NCI-H1417 (cell line): Measurements from ENCODE around the gene RNF151.
"Not testable (repeated sequence)": the region's sequence is repeated elsewhere in the genome, so short reads cannot be mapped to it uniquely, and the experiment has no call there.

Experiments
- DNase-seq, 3 experiments: peaks; one replicate each; lab custom pipeline; 2025; lab: John Stamatoyannopoulos, UW

The RNF151 gene

GRCh38 chr16:2007081-2007836, 40.6 kb downstream of the RNF151 start:
- no peak for DNase-seq

- DNase-seq: no peak
These were observed 41.4 kb downstream of the RNF151 start for GRCh38 chr16:2008009-2008526.

- peak in 2 of 3 experiments; percentile 31 to 38 for DNase-seq
These were observed 42.0 kb downstream of the RNF151 start for GRCh38 chr16:2008631-2009163.

DNA sequence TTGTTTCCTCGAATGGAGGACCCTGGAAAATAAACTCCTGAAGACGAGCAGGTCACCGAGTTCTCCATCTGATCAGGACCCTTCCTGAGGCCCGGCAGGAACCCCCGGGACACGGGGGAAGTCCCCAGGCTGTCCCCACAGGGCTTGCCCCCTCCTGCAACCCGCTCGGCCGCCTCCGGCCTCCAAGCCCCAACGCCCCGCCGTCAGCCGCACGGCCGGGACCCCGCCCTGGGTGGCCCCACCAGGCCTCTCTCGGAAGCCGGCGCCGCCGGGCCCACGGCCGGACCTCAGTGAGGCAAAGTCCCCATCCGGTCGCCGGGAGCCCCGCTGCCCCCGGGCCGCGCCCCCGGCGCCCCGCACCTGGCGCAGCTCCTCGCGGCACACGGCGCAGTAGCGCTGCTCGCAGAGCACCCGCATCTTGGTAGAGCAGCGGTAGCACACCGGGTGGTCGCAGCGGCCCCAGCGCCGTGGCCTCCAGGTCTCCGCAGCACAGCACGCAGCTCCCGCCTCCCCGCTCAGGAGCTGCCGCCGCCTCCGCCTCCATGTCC, 42.6 kb downstream of the RNF151 start:
- peak in 2 of 3 experiments; percentile 59 to 72 for DNase-seq

DNA sequence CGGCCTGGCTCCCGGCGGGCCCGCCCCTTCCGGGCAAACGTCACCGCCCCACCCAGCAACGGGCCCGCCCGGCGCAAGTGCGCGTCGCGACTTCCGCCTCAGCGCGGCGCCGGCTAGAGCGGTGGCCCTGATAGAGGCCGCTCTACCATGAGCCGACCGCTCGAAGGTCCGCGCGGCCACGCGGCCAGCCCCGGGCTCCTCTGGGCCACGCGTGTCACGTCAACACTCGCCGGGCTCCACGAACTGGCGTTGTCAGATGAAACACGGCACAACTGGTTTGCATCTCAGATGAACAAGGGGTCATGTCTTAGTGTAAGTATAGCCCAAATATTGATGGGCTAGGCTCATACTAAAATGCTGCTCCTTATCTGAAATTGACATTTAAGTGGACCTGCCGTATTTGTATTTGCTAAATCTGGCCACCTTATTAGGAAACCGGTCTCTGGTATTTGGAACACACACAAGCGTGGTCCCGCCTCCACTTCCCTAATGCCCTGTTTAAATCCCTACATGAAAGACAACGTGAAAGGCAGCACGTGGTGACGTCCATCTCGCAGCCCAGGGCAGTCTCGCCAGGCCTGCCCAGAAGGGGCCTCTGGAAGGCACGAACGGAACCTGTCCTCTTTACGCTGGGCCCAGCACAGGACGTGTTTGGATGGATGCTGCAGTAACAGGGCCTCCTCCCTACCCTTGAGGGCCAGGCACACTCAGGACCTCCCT, 43.3 kb downstream of the RNF151 start, which contains the start of gene ZNF598:
Gene ZNF598 (minus strand): TSS at position 31 of the 720 bp plus-strand sequence.
- DNase-seq: peak; percentile 82 to 98 (median 84)

DNA sequence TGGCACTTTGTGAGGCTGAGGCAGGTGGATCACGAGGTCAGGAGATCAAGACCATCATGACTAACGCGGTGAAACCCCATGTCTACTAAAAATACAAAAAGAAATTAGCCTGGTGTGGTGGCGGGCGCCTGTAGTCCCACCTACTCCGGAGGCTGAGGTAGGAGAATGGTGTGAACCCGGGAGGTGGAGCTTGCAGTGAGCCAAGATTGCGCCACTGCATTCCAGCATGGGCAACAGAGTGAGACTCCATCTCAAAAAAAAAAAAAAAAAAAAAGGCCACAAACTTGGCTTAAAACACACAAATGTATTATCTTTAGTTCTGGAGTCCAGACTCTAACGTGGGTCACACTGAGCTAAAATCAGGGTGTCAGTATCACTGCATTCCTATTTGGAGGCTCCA, 45.1 kb downstream of the RNF151 start:
- DNase-seq: not testable (repeated sequence)

- no peak for DNase-seq
These were observed 46.9 kb downstream of the RNF151 start for GRCh38 chr16:2013527-2013926.

GRCh38 chr16:2015117-2015946, 48.7 kb downstream of the RNF151 start:
- DNase-seq: no peak

DNA sequence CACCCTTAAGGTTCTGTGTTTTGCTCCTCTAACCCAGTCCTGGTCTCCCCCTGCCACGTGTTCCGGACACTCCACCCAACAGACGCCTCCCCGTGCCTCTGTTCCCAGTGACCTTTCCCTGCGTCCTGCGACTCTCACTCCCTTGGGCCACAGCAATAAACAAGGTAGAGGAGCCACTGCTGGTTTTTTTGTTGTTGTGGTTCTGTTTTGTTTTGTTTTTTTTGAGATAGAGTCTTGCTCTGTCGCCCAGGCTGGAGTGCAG, 49.2 kb downstream of the RNF151 start:
- no peak for DNase-seq

DNA sequence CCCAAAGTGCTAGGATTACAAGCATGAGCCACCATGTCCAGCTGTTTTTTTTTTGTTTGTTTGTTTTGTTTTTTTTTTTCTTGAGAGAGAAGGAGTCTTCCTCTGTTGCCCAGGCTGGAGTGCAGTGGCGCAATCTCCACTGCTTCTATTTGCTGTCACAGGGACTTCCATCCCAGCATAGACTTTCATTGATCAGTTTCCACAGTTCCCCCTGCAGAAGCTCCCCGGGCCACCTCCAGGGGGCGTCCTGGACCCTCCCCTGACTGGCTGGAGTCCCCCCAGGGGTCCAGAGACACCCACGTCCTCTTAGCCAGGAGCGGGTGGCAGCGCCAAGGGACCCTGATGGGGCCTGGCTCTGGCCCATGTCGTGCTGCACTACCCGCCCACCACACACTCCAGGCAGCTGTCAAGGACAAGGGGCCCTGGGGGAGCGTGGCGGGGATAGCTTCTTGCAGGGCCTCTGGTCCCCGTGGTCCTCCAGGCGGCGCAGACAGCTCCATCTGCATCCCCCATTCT, 49.8 kb downstream of the RNF151 start:
- DNase-seq: peak in 1 of 3 experiments; percentile 20
